ENCODE data around the gene ZNF331. TPM values are rescaled to one million over a fixed set of nuclear protein-coding genes. Genes with fewer than 3 reads are reported as not detected.

Gene ZNF331
- total RNA-seq, 4 donors from 2014 or later = 31.0 to 52.5 (median 38.2) TPM

GRCh38 chr19:53536225-53536548, 1.8 kb upstream of the ZNF331 start:
- Histone ChIP-seq H3K4me1 (no peaks in the 10 kb centered on the region), H3K27me3 (no peaks in the 10 kb centered on the region), H3K27ac (no peak overlapping the region), H3K9me3 (no peaks in the 10 kb centered on the region), H3K4me3 (replicated peaks in 1 of 3) (no peak overlapping the region), H3K36me3 (no peaks in the 10 kb centered on the region)
- intact Hi-C loops (cut with DNase I) = no loop called here
- TF ChIP-seq POLR2A (IDR thresholded peaks at IDR 0.05) (no peak), CTCF (IDR thresholded peaks at IDR 0.05) (no peak)
- DNase-seq = no peak

- intact Hi-C loops (cut with DNase I) = no loop called here
- Histone ChIP-seq H3K9me3 (no peaks in the 10 kb centered on the region), H3K27ac (peak overlapping the region; percentile 78 to 85 (median 78)), H3K4me3 (replicated peaks in 1 of 3) (peak overlapping the region; percentile 2 to 78 (median 52)), H3K4me1 (no peaks in the 10 kb centered on the region), H3K36me3 (no peaks in the 10 kb centered on the region), H3K27me3 (no peaks in the 10 kb centered on the region)
- TF ChIP-seq CTCF (IDR thresholded peaks at IDR 0.05) (no peak), POLR2A (IDR thresholded peaks at IDR 0.05) (peak in 1 of 2 donors; percentile 6)
- WGBS, 2 donors = 52 to 69% methylated on average over 10 of the region's 11 CpGs
- peak in 1 of 2 donors; percentile 5 for DNase-seq
Measured at GRCh38 chr19:53537121-53537520, 824 bp upstream of the ZNF331 start.

- no peaks in the 10 kb centered on the region for H3K9me3 ChIP-seq
- peak; percentile 14 to 18 for DNase-seq
- H3K27me3 ChIP-seq = no peaks in the 10 kb centered on the region
- no peaks in the 10 kb centered on the region for H3K4me1 ChIP-seq
- H3K36me3 ChIP-seq = no peaks in the 10 kb centered on the region
- H3K4me3 ChIP-seq (replicated peaks in 1 of 3) = peak overlapping the region; percentile 2 to 78 (median 52)
- peak overlapping the region; percentile 78 to 85 (median 78) for H3K27ac ChIP-seq
- intact Hi-C loops (cut with DNase I) = no loop called here
- 50 to 74% methylated on average over 11 to 19 of the region's 36 CpGs for WGBS, 2 donors
- TF ChIP-seq CTCF (IDR thresholded peaks at IDR 0.05) (no peak), POLR2A (IDR thresholded peaks at IDR 0.05) (no peak)
Measured at GRCh38 chr19:53538378-53539109, 599 bp downstream of the ZNF331 start.

- DNase-seq = no peak
- Histone ChIP-seq H3K4me3 (replicated peaks in 1 of 3) (no peak overlapping the region), H3K9me3 (no peaks in the 10 kb centered on the region), H3K4me1 (peaks cover 0 to 7% of the 10 kb centered on the region in 2 donors), H3K36me3 (no peaks in the 10 kb centered on the region), H3K27ac (no peak overlapping the region), H3K27me3 (no peaks in the 10 kb centered on the region)
- intact Hi-C loops (cut with DNase I) = no loop called here
- no peak for TF ChIP-seq POLR2A (IDR thresholded peaks at IDR 0.05)
- TF ChIP-seq CTCF (IDR thresholded peaks at IDR 0.05) = no peak
- WGBS, 2 donors = 62 to 69% methylated on average over 4 of the region's 4 CpGs
Measured at GRCh38 chr19:53540091-53540490, 2.1 kb downstream of the ZNF331 start.

- intact Hi-C loops (cut with DNase I) = no loop called here
- no peaks in the 10 kb centered on the region for H3K9me3 ChIP-seq
- 97 to 98% methylated on average over 1 of the region's 1 CpG for WGBS, 2 donors
- no peak overlapping the region for H3K27ac ChIP-seq
- H3K4me3 ChIP-seq (replicated peaks in 1 of 3) = no peak overlapping the region
- no peak for DNase-seq
- H3K36me3 ChIP-seq = no peaks in the 10 kb centered on the region
- peaks cover 12 to 16% of the 10 kb centered on the region in 2 donors for H3K4me1 ChIP-seq
- TF ChIP-seq CTCF (IDR thresholded peaks at IDR 0.05) = no peak
- TF ChIP-seq POLR2A (IDR thresholded peaks at IDR 0.05) = no peak
- H3K27me3 ChIP-seq = no peaks in the 10 kb centered on the region
Measured at GRCh38 chr19:53541971-53542370, 4.0 kb downstream of the ZNF331 start.

Data from thyroid gland (tissue), 4 donors.